RPMI8226 (cell line): Measurements from ENCODE around the gene CFAP46.

Experiments used
- DNase-seq: peaks from one replicate; pipeline ENCODE4 v3.0.0-alpha.2; 2015

CFAP46 gene

GRCh38 chr10:132979491-132980425, 37.4 kb upstream of the CFAP46 start:
- DNase-seq, result no peak

GRCh38 chr10:132978542-132978941, 36.2 kb upstream of the CFAP46 start:
- DNase-seq, result no peak

GRCh38 chr10:132977807-132978206, 35.4 kb upstream of the CFAP46 start:
- DNase-seq, result peak; percentile 15

GRCh38 chr10:132977076-132977475, 34.7 kb upstream of the CFAP46 start:
- DNase-seq, result no peak

GRCh38 chr10:132975831-132976682, 33.7 kb upstream of the CFAP46 start:
- no peak for DNase-seq

GRCh38 chr10:132974886-132975830, 32.8 kb upstream of the CFAP46 start:
- no peak for DNase-seq

- DNase-seq, result no peak
Measured at GRCh38 chr10:132974249-132974796, 32.0 kb upstream of the CFAP46 start.

- no peak for DNase-seq
Measured at GRCh38 chr10:132973903-132974241, 31.5 kb upstream of the CFAP46 start.

- DNase-seq, result no peak
Measured at GRCh38 chr10:132972986-132973902, 30.9 kb upstream of the CFAP46 start.

GRCh38 chr10:132972149-132972985, 30.0 kb upstream of the CFAP46 start:
- DNase-seq, result no peak

GRCh38 chr10:132971448-132972148, 29.2 kb upstream of the CFAP46 start:
- no peak for DNase-seq

- no peak for DNase-seq
Measured at GRCh38 chr10:132970641-132971438, 28.5 kb upstream of the CFAP46 start.

GRCh38 chr10:132967540-132967939, 25.2 kb upstream of the CFAP46 start:
- DNase-seq, result no peak

GRCh38 chr10:132965411-132966057, 23.2 kb upstream of the CFAP46 start:
- DNase-seq, result no peak

- DNase-seq, result peak; percentile 12
Measured at GRCh38 chr10:132964707-132965410, 22.5 kb upstream of the CFAP46 start.

- no peak for DNase-seq
Measured at GRCh38 chr10:132964231-132964630, 21.9 kb upstream of the CFAP46 start.

- no peak for DNase-seq
Measured at GRCh38 chr10:132963430-132963960, 21.1 kb upstream of the CFAP46 start.
